Measurements from ENCODE around the gene DNAH17. TPM values are rescaled to one million over a fixed set of nuclear protein-coding genes. Genes with fewer than 3 reads are reported as not detected.

The DNAH17 gene
- total and polyA plus RNA-seq, 2 of the 13 experiments (the other 11 are each of a cell fraction or from before 2014, with no cell fraction given) = 0.86 to 1.6 TPM

- H3K9me3 ChIP-seq (ENCODE audit: low read length) = no peaks in the 10 kb centered on the region
- no peak overlapping the region for H3K4me3 ChIP-seq (replicated peaks in 1 of 3; ENCODE audit: insufficient read depth in 1 of 3, low read depth in 2 of 3, low read length in 3 of 3)
- TF ChIP-seq PCBP2 (optimal IDR thresholded peaks at IDR 0.05; ENCODE audit: low read depth, low read length, poor library complexity, severe bottlenecking) (no peak), ZNF432 (CRISPR knock-in tag; IDR thresholded peaks at IDR 0.05; ENCODE audit: borderline replicate concordance) (no peak), NONO (IDR thresholded peaks at IDR 0.05) (no peak), NONO (CRISPR knock-in tag; conservative IDR thresholded peaks at IDR 0.05) (no peak), SMARCC2 (IDR thresholded peaks at IDR 0.05) (no peak)
- TF ChIP-seq, protein P1, sequence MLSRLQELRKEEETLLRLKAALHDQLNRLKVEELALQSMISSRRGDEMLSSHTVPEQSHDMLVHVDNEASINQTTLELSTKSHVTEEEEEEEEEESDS (CRISPR knock-in tag; IDR thresholded peaks at IDR 0.05; ENCODE audit: borderline replicate concordance) = no peak
- no peaks in the 10 kb centered on the region for H3K79me2 ChIP-seq (ENCODE audit: insufficient read depth, low read length)
- H3K4me2 ChIP-seq (ENCODE audit: low read depth, low read length) = no peak overlapping the region
- no peak overlapping the region for H3K27ac ChIP-seq (ENCODE audit: extremely low read length, insufficient read depth, low read length)
- no peaks in the 10 kb centered on the region for H3K36me3 ChIP-seq (replicated peaks in 1 of 2; ENCODE audit: control insufficient read depth in 1 of 2, insufficient read depth in 2 of 2, low read length in 2 of 2)
- intact Hi-C loops (cut with micrococcal nuclease; ENCODE audit: unreplicated experiment) = no loop called here
- no peaks in the 10 kb centered on the region; a peak in 1 of 5 replicates for H3K27me3 ChIP-seq (ENCODE audit: control insufficient read depth in 1 of 2, insufficient read depth in 2 of 2, low read length in 2 of 2)
- H3K9ac ChIP-seq (ENCODE audit: insufficient read depth, low read depth, low read length) = no peak overlapping the region
- in situ Hi-C loops (cut with HindIII; ENCODE audit: extremely low pct_ligation_motif_present, low pct_unique_long_range_greater_than_20kb) = no loop called here
- ChIA-PET POLR2A (no interaction called here), CTCF (ENCODE audit: low intra/inter-chr PET ratio, low total read pairs) (no interaction called here)
- 60% methylated on average over 5 of the region's 11 CpGs for WGBS (ENCODE audit: low lambda C conversion rate)
- ATAC-seq (no peak), FAIRE-seq (no peak), DNase-seq (ENCODE audit: low spot score) (no peak)
- H4K20me1 ChIP-seq (ENCODE audit: insufficient read depth, low read length) = no peaks in the 10 kb centered on the region
- H3K4me1 ChIP-seq (ENCODE audit: insufficient read depth, low read length) = peaks cover 29% of the 10 kb centered on the region
- no TSS peak for BruUV-seq (replicated peaks)
- no peak overlapping the region for H2AFZ ChIP-seq (ENCODE audit: low read length)
Observed at GRCh38 chr17:78529251-78529650, 47.9 kb downstream of the DNAH17 start.

GRCh38 chr17:78528541-78528940 lies 48.7 kb downstream of the DNAH17 start:
- POLR2A ChIA-PET = no interaction called here
- DNase-seq (ENCODE audit: low spot score) (no peak), ATAC-seq (no peak), FAIRE-seq (no peak)
- Histone ChIP-seq H3K9me3 (ENCODE audit: low read length) (no peaks in the 10 kb centered on the region), H4K20me1 (ENCODE audit: insufficient read depth, low read length) (no peaks in the 10 kb centered on the region), H3K27me3 (ENCODE audit: control insufficient read depth in 1 of 2, insufficient read depth in 2 of 2, low read length in 2 of 2) (no peaks in the 10 kb centered on the region; a peak in 1 of 5 replicates), H2AFZ (ENCODE audit: low read length) (no peak overlapping the region), H3K9ac (ENCODE audit: insufficient read depth, low read depth, low read length) (no peak overlapping the region), H3K79me2 (ENCODE audit: insufficient read depth, low read length) (no peaks in the 10 kb centered on the region), H3K36me3 (replicated peaks in 1 of 2; ENCODE audit: control insufficient read depth in 1 of 2, insufficient read depth in 2 of 2, low read length in 2 of 2) (no peaks in the 10 kb centered on the region), H3K4me3 (replicated peaks in 1 of 3; ENCODE audit: insufficient read depth in 1 of 3, low read depth in 2 of 3, low read length in 3 of 3) (no peak overlapping the region), H3K4me2 (ENCODE audit: low read depth, low read length) (no peak overlapping the region), H3K27ac (ENCODE audit: extremely low read length, insufficient read depth, low read length) (no peak overlapping the region), H3K4me1 (ENCODE audit: insufficient read depth, low read length) (peaks cover 29% of the 10 kb centered on the region)
- CTCF ChIA-PET (ENCODE audit: low intra/inter-chr PET ratio, low total read pairs) = no interaction called here
- BruUV-seq (replicated peaks) = no TSS peak
- WGBS (ENCODE audit: low lambda C conversion rate) = 55% methylated on average over 8 of the region's 10 CpGs
- in situ Hi-C loops (cut with HindIII; ENCODE audit: extremely low pct_ligation_motif_present, low pct_unique_long_range_greater_than_20kb) (no loop called here), intact Hi-C loops (cut with micrococcal nuclease; ENCODE audit: unreplicated experiment) (no loop called here)
- TF ChIP-seq ZBTB20 (CRISPR knock-in tag; IDR thresholded peaks at IDR 0.05; ENCODE audit: borderline replicate concordance, low read depth) (no peak), ZBTB33 (CRISPR knock-in tag; IDR thresholded peaks at IDR 0.05) (no peak), PLSCR1 (CRISPR knock-in tag; IDR thresholded peaks at IDR 0.05; ENCODE audit: borderline replicate concordance) (no peak), CBX1 (IDR thresholded peaks at IDR 0.05; ENCODE audit: low read depth) (no peak), ZNF44 (CRISPR knock-in tag; IDR thresholded peaks at IDR 0.05) (no peak), RAD51 (IDR thresholded peaks at IDR 0.05; ENCODE audit: borderline replicate concordance) (no peak), ZNF230 (CRISPR knock-in tag; IDR thresholded peaks at IDR 0.05) (no peak), ZNF879 (CRISPR knock-in tag; IDR thresholded peaks at IDR 0.05) (no peak), JDP2 (CRISPR knock-in tag; IDR thresholded peaks at IDR 0.05; ENCODE audit: borderline replicate concordance) (no peak), ZNF639 (CRISPR knock-in tag; conservative IDR thresholded peaks at IDR 0.05) (no peak), SPEN (CRISPR knock-in tag; IDR thresholded peaks at IDR 0.05; ENCODE audit: low read depth) (no peak)

All from HepG2 (cell line).